Thyroid gland (tissue), 4 donors: ENCODE data around the gene KLHDC4.

Source experiments
- CTCF ChIP-seq, 6 experiments: fragments of 200-600 bp in 3 of 6; fragments of 450-650 bp in 3 of 6; sonication (generic) in 3 of 6; IDR thresholded peaks; one replicate each; pipeline ENCODE4 v1.5.1; 2016 to 2019; ENCODE audit warnings: antibody characterized with exemption in 6 of 6, mild to moderate bottlenecking in 2 of 6, inconsistent platforms in 1 of 6, moderate library complexity in 1 of 6
- POLR2A ChIP-seq, 2 donors: fragments of 450-650 bp; IDR thresholded peaks; one replicate each; pipeline ENCODE4 v1.6.1; 2017; ENCODE audit warnings: antibody characterized with exemption in 2 of 2, mild to moderate bottlenecking in 2 of 2, moderate library complexity in 1 of 2

- no peak for TF ChIP-seq POLR2A (IDR thresholded peaks at IDR 0.05)
- no peak for TF ChIP-seq CTCF (IDR thresholded peaks at IDR 0.05)
These were observed 4.7 kb downstream of the KLHDC4 start for GRCh38 chr16:87761060-87761459.
